Calu3 (cell line): ENCODE data around the gene MBP. TPM values are rescaled to one million over a fixed set of nuclear protein-coding genes. Genes with fewer than 3 reads are reported as not detected.

Experiments used
- BruUV-seq: library from RNA; stranded (reverse); fragments of 400-500 nt; replicated peaks from 2 replicates; lab custom pipeline; 2021; lab: Mats Ljungman, UMichigan
- CTCF ChIA-PET: fragments of 300-600 bp; sonication (Branson Sonifier 250); formaldehyde crosslinking; loops from one replicate; lab custom pipeline; 2022; ENCODE audit warnings: antibody characterized with exemption; lab: Charles Lee
- DNase-seq: peaks from one replicate; pipeline ENCODE4 v3.0.0; 2022
- H3K27ac Mint-ChIP-seq: one replicate; pipeline ENCODE4 v1.8.0; 2022; ENCODE audit warnings: mixed read lengths; ENCODE audit not compliant: unreplicated experiment
- H3K27me3 Mint-ChIP-seq: one replicate; pipeline ENCODE4 v1.8.0; 2022; ENCODE audit warnings: mixed read lengths; ENCODE audit not compliant: unreplicated experiment
- H3K36me3 Mint-ChIP-seq: one replicate; pipeline ENCODE4 v1.8.0; 2022; ENCODE audit warnings: mild to moderate bottlenecking, moderate library complexity, mixed read lengths; ENCODE audit not compliant: insufficient read depth, unreplicated experiment
- H3K4me1 Mint-ChIP-seq: one replicate; pipeline ENCODE4 v1.8.0; 2022; ENCODE audit warnings: mild to moderate bottlenecking, low read depth, mixed read lengths; ENCODE audit not compliant: unreplicated experiment
- H3K4me3 Mint-ChIP-seq: one replicate; pipeline ENCODE4 v1.8.0; 2022; ENCODE audit warnings: mild to moderate bottlenecking, low read depth, moderate library complexity, mixed read lengths; ENCODE audit not compliant: unreplicated experiment
- H3K9me3 Mint-ChIP-seq: one replicate; pipeline ENCODE4 v1.8.0; 2022; ENCODE audit warnings: low read depth, mixed read lengths; ENCODE audit not compliant: unreplicated experiment
- intact Hi-C: fragments of 100-400 bp; cut with micrococcal nuclease; formaldehyde crosslinking; loops from one replicate; pipeline ENCODE4 v1.10.0; 2022; ENCODE audit not compliant: unreplicated experiment
- total RNA-seq: library from RNA; stranded (reverse); gene quantifications from 2 replicates; pipeline ENCODE4 v1.2.3, GENCODE V29; 2022
- TF ChIP-seq, protein P1 (sequence below): fragments of 200-600 bp; IDR thresholded peaks from one replicate; pipeline ENCODE4 v1.8.0; 2022; ENCODE audit warnings: antibody characterized with exemption; ENCODE audit not compliant: unreplicated experiment

Gene MBP
- total RNA-seq, 1 experiment from 2014 or later = 221 TPM

- intact Hi-C loops = loop anchor here (10.0 kb wide), 1 partner anchor 390 kb away; no protein-coding TSS in a partner anchor
- H3K4me1 Mint-ChIP-seq = no peaks in the 10 kb centered on the region
- H3K27me3 Mint-ChIP-seq = no peaks in the 10 kb centered on the region
- no peaks in the 10 kb centered on the region for H3K9me3 Mint-ChIP-seq
- H3K27ac Mint-ChIP-seq = no peak overlapping the region
- H3K4me3 Mint-ChIP-seq = no peak overlapping the region
- no TSS peak for BruUV-seq
- H3K36me3 Mint-ChIP-seq = peaks cover 37% of the 10 kb centered on the region
- CTCF ChIA-PET = interaction anchor here (0.6 to 1.3 kb wide), 3 partner anchors 67 to 206 kb away, joined by 3 to 4 read pairs (median 3); no protein-coding TSS in a partner anchor
- TF ChIP-seq, protein P1, sequence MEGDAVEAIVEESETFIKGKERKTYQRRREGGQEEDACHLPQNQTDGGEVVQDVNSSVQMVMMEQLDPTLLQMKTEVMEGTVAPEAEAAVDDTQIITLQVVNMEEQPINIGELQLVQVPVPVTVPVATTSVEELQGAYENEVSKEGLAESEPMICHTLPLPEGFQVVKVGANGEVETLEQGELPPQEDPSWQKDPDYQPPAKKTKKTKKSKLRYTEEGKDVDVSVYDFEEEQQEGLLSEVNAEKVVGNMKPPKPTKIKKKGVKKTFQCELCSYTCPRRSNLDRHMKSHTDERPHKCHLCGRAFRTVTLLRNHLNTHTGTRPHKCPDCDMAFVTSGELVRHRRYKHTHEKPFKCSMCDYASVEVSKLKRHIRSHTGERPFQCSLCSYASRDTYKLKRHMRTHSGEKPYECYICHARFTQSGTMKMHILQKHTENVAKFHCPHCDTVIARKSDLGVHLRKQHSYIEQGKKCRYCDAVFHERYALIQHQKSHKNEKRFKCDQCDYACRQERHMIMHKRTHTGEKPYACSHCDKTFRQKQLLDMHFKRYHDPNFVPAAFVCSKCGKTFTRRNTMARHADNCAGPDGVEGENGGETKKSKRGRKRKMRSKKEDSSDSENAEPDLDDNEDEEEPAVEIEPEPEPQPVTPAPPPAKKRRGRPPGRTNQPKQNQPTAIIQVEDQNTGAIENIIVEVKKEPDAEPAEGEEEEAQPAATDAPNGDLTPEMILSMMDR = no peak
- DNase-seq = no peak
Observed at GRCh38 chr18:77004555-77005380, 127.8 kb downstream of the MBP start.

GRCh38 chr18:77003316-77003715, 129.3 kb downstream of the MBP start:
- CTCF ChIA-PET = interaction anchor here (1.3 kb wide), 1 partner anchor 208 kb away, joined by 4 read pairs; no protein-coding TSS in a partner anchor
- no peaks in the 10 kb centered on the region for H3K4me1 Mint-ChIP-seq

GRCh38 chr18:77002496-77002895, 130.1 kb downstream of the MBP start:
- Mint-ChIP-seq H3K27me3 (no peaks in the 10 kb centered on the region), H3K4me3 (no peak overlapping the region), H3K4me1 (no peaks in the 10 kb centered on the region), H3K36me3 (peaks cover 17% of the 10 kb centered on the region), H3K9me3 (no peaks in the 10 kb centered on the region), H3K27ac (no peak overlapping the region)
- CTCF ChIA-PET = interaction anchor here (0.8 kb wide), 1 partner anchor 210 kb away, joined by 3 read pairs; no protein-coding TSS in a partner anchor
- TSS peak; percentile 5 for BruUV-seq
- TF ChIP-seq, protein P1 = no peak
- no peak for DNase-seq
- intact Hi-C loops = loop anchor here (10.0 kb wide), 1 partner anchor 392 kb away; no protein-coding TSS in a partner anchor

More at GRCh38 chr18:77003316-77003715, 129.3 kb downstream of the MBP start:
- Mint-ChIP-seq H3K27me3 (no peaks in the 10 kb centered on the region), H3K4me3 (no peak overlapping the region), H3K9me3 (no peaks in the 10 kb centered on the region), H3K36me3 (peaks cover 25% of the 10 kb centered on the region), H3K27ac (no peak overlapping the region)
- TF ChIP-seq, protein P1 = no peak
- DNase-seq = no peak
- BruUV-seq = no TSS peak
- intact Hi-C loops = loop anchor here (10.0 kb wide), 1 partner anchor 391 kb away; no protein-coding TSS in a partner anchor

DNA sequence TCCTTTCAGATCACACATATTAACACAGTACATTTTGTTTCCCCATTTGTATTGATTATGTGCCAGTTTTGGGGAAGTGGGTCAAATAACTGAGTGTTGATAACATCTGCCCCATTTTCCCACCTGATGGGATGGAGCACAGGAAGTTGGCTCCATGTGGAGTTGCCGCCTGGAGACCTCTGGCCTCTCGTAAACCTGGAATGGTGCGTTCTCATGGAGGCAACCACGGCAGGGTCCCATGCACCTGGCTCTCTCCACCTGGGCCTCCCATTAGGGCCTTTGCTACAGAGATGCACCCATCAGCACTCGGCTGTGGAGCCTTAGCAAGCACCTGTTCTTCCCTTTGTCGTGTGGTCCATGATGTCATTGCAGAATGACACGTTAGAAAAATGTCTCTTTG, 130.6 kb downstream of the MBP start:
- no TSS peak for BruUV-seq
- TF ChIP-seq, protein P1 = no peak
- no peak overlapping the region for H3K27ac Mint-ChIP-seq
- no peaks in the 10 kb centered on the region for H3K27me3 Mint-ChIP-seq
- DNase-seq = no peak
- no peaks in the 10 kb centered on the region for H3K9me3 Mint-ChIP-seq
- CTCF ChIA-PET = no interaction called here
- intact Hi-C loops = loop anchor here (2.0 to 10.0 kb wide), 2 partner anchors 127 to 393 kb away; no protein-coding TSS in a partner anchor
- H3K36me3 Mint-ChIP-seq = peaks cover 12% of the 10 kb centered on the region
- no peaks in the 10 kb centered on the region for H3K4me1 Mint-ChIP-seq
- H3K4me3 Mint-ChIP-seq = no peak overlapping the region
